Thyroid gland (tissue), 4 donors: Measurements from ENCODE around the gene GID8.

Experiments
- POLR2A ChIP-seq, 2 donors: fragments of 450-650 bp; IDR thresholded peaks; one replicate each; pipeline ENCODE4 v1.6.1; 2017; ENCODE audit warnings: antibody characterized with exemption in 2 of 2, mild to moderate bottlenecking in 2 of 2, moderate library complexity in 1 of 2
- TF ChIP-seq, protein P1 (sequence below), 6 experiments: fragments of 200-600 bp in 3 of 6; fragments of 450-650 bp in 3 of 6; sonication (generic) in 3 of 6; IDR thresholded peaks; one replicate each; pipeline ENCODE4 v1.5.1; 2016 to 2019; ENCODE audit warnings: antibody characterized with exemption in 6 of 6, mild to moderate bottlenecking in 2 of 6, inconsistent platforms in 1 of 6, moderate library complexity in 1 of 6

DNA sequence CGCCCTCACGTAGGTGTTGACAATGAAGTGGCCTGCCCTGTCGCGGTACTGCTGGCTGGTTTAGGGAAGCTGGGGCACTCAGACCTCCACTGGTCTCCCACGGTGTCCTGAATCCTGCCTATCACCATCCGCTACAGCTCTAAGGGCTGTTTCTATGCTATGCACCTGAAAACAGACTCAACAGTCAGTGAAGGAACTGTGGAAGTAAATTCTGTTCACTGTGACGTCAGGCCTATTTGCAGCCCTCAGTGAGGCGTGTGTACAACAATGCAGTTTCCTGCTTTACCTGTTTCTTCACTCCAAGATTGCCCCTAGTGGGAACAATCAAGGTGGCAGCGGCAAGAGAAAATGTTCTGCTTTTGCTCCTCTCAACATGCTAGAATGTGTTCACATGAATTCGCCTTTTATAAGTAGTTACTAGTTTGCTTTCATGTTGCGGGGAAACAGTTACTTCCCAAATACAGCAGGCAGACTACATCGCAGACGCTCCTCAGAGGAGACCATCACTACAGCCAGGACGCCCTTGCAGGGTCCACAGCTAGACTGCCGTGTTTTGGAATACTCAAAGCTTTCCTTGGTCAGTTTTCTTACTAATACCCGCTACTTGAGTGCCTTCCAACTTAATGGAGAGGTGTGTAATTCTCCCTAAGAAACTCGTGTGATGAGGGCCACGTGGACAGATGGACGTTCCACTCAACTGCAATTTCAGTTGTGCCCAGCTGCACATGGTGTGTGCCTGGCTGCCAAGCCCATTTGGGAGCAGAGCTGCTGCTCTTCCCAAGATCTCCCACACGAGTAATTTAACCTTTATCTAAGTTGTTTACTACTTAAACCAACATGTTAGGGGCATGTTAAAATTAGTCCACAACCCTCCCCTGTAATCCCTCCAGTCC lies 37.0 kb upstream of the GID8 start:
- no peak for TF ChIP-seq POLR2A (IDR thresholded peaks at IDR 0.05)
- TF ChIP-seq, protein P1, sequence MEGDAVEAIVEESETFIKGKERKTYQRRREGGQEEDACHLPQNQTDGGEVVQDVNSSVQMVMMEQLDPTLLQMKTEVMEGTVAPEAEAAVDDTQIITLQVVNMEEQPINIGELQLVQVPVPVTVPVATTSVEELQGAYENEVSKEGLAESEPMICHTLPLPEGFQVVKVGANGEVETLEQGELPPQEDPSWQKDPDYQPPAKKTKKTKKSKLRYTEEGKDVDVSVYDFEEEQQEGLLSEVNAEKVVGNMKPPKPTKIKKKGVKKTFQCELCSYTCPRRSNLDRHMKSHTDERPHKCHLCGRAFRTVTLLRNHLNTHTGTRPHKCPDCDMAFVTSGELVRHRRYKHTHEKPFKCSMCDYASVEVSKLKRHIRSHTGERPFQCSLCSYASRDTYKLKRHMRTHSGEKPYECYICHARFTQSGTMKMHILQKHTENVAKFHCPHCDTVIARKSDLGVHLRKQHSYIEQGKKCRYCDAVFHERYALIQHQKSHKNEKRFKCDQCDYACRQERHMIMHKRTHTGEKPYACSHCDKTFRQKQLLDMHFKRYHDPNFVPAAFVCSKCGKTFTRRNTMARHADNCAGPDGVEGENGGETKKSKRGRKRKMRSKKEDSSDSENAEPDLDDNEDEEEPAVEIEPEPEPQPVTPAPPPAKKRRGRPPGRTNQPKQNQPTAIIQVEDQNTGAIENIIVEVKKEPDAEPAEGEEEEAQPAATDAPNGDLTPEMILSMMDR (IDR thresholded peaks at IDR 0.05): peak in 1 of 6 experiments; percentile 3
